Measurements from ENCODE around the gene CARD8. TPM values are rescaled to one million over a fixed set of nuclear protein-coding genes. Genes with fewer than 3 reads are reported as not detected.
A peak's percentile ranks its signal among the peaks of the same experiment; 100 is the strongest.
"Not testable (repeated sequence)": the region's sequence is repeated elsewhere in the genome, so short reads cannot be mapped to it uniquely, and the experiment has no call there.

CARD8 gene
- total RNA-seq, 2 experiments from 2014 or later: 247 to 253 TPM

- Mint-ChIP-seq H3K27me3 (no peaks in the 10 kb centered on the region), H3K9me3 (no peaks in the 10 kb centered on the region), H3K4me3 (peak overlapping the region; percentile 98), H3K27ac (peak overlapping the region; percentile 86), H3K36me3 (ENCODE audit: low read depth) (peaks cover 33% of the 10 kb centered on the region), H3K4me1 (peaks cover 74% of the 10 kb centered on the region)
- DNase-seq: no peak
- CTCF ChIA-PET: interaction anchor here (1.1 kb wide), 1 partner anchor 60 kb away, joined by 3 read pairs; no protein-coding TSS in a partner anchor
- POLR2A ChIA-PET: interaction anchor here (0.9 to 8.7 kb wide), 6 partner anchors 10 to 110 kb away, joined by 4 to 101 read pairs (median 12); partner anchors contain the start of genes LIG1, SYNGR4, TMEM143 and ZSWIM9
These were observed 1.2 kb downstream of the CARD8 start for GRCh38 chr19:48254529-48254970.

GRCh38 chr19:48253999-48254398 is 1.7 kb downstream of the CARD8 start:
- POLR2A ChIA-PET: interaction anchor here (6.7 to 8.7 kb wide), 2 partner anchors 9 to 51 kb away, joined by 69 to 101 read pairs; no protein-coding TSS in a partner anchor
- no peak for DNase-seq
- H3K36me3 Mint-ChIP-seq (ENCODE audit: low read depth): peaks cover 36% of the 10 kb centered on the region

GRCh38 chr19:48252609-48253008 is 3.1 kb downstream of the CARD8 start:
- ChIA-PET POLR2A (no interaction called here), CTCF (no interaction called here)
- H3K4me3 Mint-ChIP-seq: peak overlapping the region; percentile 98
- H3K36me3 Mint-ChIP-seq (ENCODE audit: low read depth): peaks cover 43% of the 10 kb centered on the region
- no peaks in the 10 kb centered on the region for H3K27me3 Mint-ChIP-seq
- DNase-seq: no peak
- no peak overlapping the region for H3K27ac Mint-ChIP-seq
- H3K9me3 Mint-ChIP-seq: no peaks in the 10 kb centered on the region
- H3K4me1 Mint-ChIP-seq: peaks cover 70% of the 10 kb centered on the region

More at GRCh38 chr19:48253999-48254398, 1.7 kb downstream of the CARD8 start:
- Mint-ChIP-seq H3K27ac (peak overlapping the region; percentile 86), H3K4me3 (peak overlapping the region; percentile 98), H3K9me3 (no peaks in the 10 kb centered on the region), H3K4me1 (peaks cover 74% of the 10 kb centered on the region), H3K27me3 (no peaks in the 10 kb centered on the region)
- CTCF ChIA-PET: no interaction called here

- Mint-ChIP-seq H3K36me3 (ENCODE audit: low read depth) (peaks cover 54% of the 10 kb centered on the region), H3K27me3 (no peaks in the 10 kb centered on the region), H3K9me3 (no peaks in the 10 kb centered on the region), H3K27ac (peak overlapping the region; percentile 99), H3K4me3 (peak overlapping the region; percentile 82), H3K4me1 (peaks cover 75% of the 10 kb centered on the region)
- ChIA-PET CTCF (interaction anchor here (1.3 to 2.2 kb wide), 2 partner anchors 9 to 47 kb away, joined by 6 to 21 read pairs; no protein-coding TSS in a partner anchor), POLR2A (interaction anchor here (0.7 to 3.3 kb wide), 11 partner anchors 9 to 80 kb away, joined by 3 to 49 read pairs (median 6); partner anchors contain the start of genes EMP3, LIG1 and ZSWIM9)
- no peak for DNase-seq
These were observed 5.3 kb downstream of the CARD8 start for GRCh38 chr19:48250290-48251025.

GRCh38 chr19:48249502-48250014 is 6.2 kb downstream of the CARD8 start:
- ChIA-PET CTCF (interaction anchor here (0.6 to 2.2 kb wide), 3 partner anchors 10 to 85 kb away, joined by 3 to 21 read pairs (median 6); no protein-coding TSS in a partner anchor), POLR2A (interaction anchor here (0.7 to 3.3 kb wide), 13 partner anchors 10 to 115 kb away, joined by 3 to 49 read pairs (median 4); partner anchors contain the start of genes EMP3, LIG1, SYNGR4 and ZSWIM9)
- Mint-ChIP-seq H3K4me3 (peak overlapping the region; percentile 82), H3K9me3 (no peaks in the 10 kb centered on the region), H3K27ac (peak overlapping the region; percentile 99), H3K4me1 (peaks cover 79% of the 10 kb centered on the region), H3K36me3 (ENCODE audit: low read depth) (peaks cover 60% of the 10 kb centered on the region), H3K27me3 (no peaks in the 10 kb centered on the region)
- DNase-seq: peak; percentile 85

GRCh38 chr19:48248081-48248833 is 7.5 kb downstream of the CARD8 start:
- Mint-ChIP-seq H3K27me3 (no peaks in the 10 kb centered on the region), H3K4me3 (peak overlapping the region; percentile 82), H3K36me3 (ENCODE audit: low read depth) (peaks cover 62% of the 10 kb centered on the region), H3K4me1 (peaks cover 73% of the 10 kb centered on the region), H3K27ac (peak overlapping the region; percentile 99), H3K9me3 (no peaks in the 10 kb centered on the region)
- CTCF ChIA-PET: no interaction called here
- no peak for DNase-seq
- POLR2A ChIA-PET: interaction anchor here (1.5 to 3.3 kb wide), 3 partner anchors 11 to 84 kb away, joined by 4 to 49 read pairs (median 34); no protein-coding TSS in a partner anchor

- no peak for DNase-seq
- H3K27me3 Mint-ChIP-seq: no peaks in the 10 kb centered on the region
- peaks cover 69% of the 10 kb centered on the region for H3K4me1 Mint-ChIP-seq
- ChIA-PET POLR2A (interaction anchor here (4.8 kb wide), 1 partner anchor 10 kb away, joined by 69 read pairs; the partner anchor contains the start of gene CARD8), CTCF (interaction anchor here (3.2 kb wide), 1 partner anchor 12 kb away, joined by 29 read pairs; no protein-coding TSS in a partner anchor)
- H3K36me3 Mint-ChIP-seq (ENCODE audit: low read depth): peaks cover 59% of the 10 kb centered on the region
- H3K9me3 Mint-ChIP-seq: no peaks in the 10 kb centered on the region
- H3K27ac Mint-ChIP-seq: peak overlapping the region; percentile 34
- peak overlapping the region; percentile 50 for H3K4me3 Mint-ChIP-seq
These were observed 8.5 kb downstream of the CARD8 start for GRCh38 chr19:48247212-48247611.

- H3K4me1 Mint-ChIP-seq: peaks cover 66% of the 10 kb centered on the region
- H3K4me3 Mint-ChIP-seq: peak overlapping the region; percentile 50
- H3K27ac Mint-ChIP-seq: peak overlapping the region; percentile 58
- POLR2A ChIA-PET: interaction anchor here (0.9 to 4.8 kb wide), 3 partner anchors 11 to 118 kb away, joined by 3 to 69 read pairs (median 13); partner anchors contain the start of genes CARD8, SYNGR4 and TMEM143
- CTCF ChIA-PET: interaction anchor here (2.0 to 3.2 kb wide), 3 partner anchors 10 to 42 kb away, joined by 7 to 29 read pairs (median 8); partner anchors contain the start of gene CARD8
- H3K27me3 Mint-ChIP-seq: no peaks in the 10 kb centered on the region
- H3K36me3 Mint-ChIP-seq (ENCODE audit: low read depth): peaks cover 62% of the 10 kb centered on the region
- no peaks in the 10 kb centered on the region for H3K9me3 Mint-ChIP-seq
- DNase-seq: no peak
These were observed 9.6 kb downstream of the CARD8 start for GRCh38 chr19:48246101-48246500.

- peak overlapping the region; percentile 80 for H3K27ac Mint-ChIP-seq
- peak; percentile 45 for DNase-seq
- no peaks in the 10 kb centered on the region for H3K27me3 Mint-ChIP-seq
- H3K36me3 Mint-ChIP-seq (ENCODE audit: low read depth): peaks cover 74% of the 10 kb centered on the region
- no peaks in the 10 kb centered on the region for H3K9me3 Mint-ChIP-seq
- peaks cover 58% of the 10 kb centered on the region for H3K4me1 Mint-ChIP-seq
- ChIA-PET CTCF (interaction anchor here (0.9 to 3.2 kb wide), 5 partner anchors 9 to 134 kb away, joined by 3 to 29 read pairs (median 7); partner anchors contain the start of genes CARD8 and PLA2G4C), POLR2A (interaction anchor here (1.8 to 4.8 kb wide), 2 partner anchors 13 to 40 kb away, joined by 13 to 69 read pairs; partner anchors contain the start of gene CARD8)
- peak overlapping the region; percentile 70 for H3K4me3 Mint-ChIP-seq
These were observed 11.4 kb downstream of the CARD8 start for GRCh38 chr19:48244281-48244680.

- Mint-ChIP-seq H3K36me3 (ENCODE audit: low read depth) (peaks cover 72% of the 10 kb centered on the region), H3K4me1 (peaks cover 53% of the 10 kb centered on the region)
- H3K27ac Mint-ChIP-seq, H3K4me3 Mint-ChIP-seq, POLR2A ChIA-PET, DNase-seq, H3K9me3 Mint-ChIP-seq, CTCF ChIA-PET, H3K27me3 Mint-ChIP-seq: not testable (repeated sequence)
These were observed 13.9 kb downstream of the CARD8 start for GRCh38 chr19:48241771-48242170.

- Mint-ChIP-seq H3K27ac (no peak overlapping the region), H3K9me3 (no peaks in the 10 kb centered on the region), H3K36me3 (ENCODE audit: low read depth) (peaks cover 66% of the 10 kb centered on the region), H3K4me3 (no peak overlapping the region), H3K27me3 (no peaks in the 10 kb centered on the region), H3K4me1 (peaks cover 35% of the 10 kb centered on the region)
- no peak for DNase-seq
- ChIA-PET POLR2A (interaction anchor here (1.2 to 2.8 kb wide), 2 partner anchors 10 to 21 kb away, joined by 3 to 8 read pairs; no protein-coding TSS in a partner anchor), CTCF (interaction anchor here (1.5 kb wide), 1 partner anchor 21 kb away, joined by 4 read pairs; no protein-coding TSS in a partner anchor)
These were observed 16.1 kb downstream of the CARD8 start for GRCh38 chr19:48239582-48240141.

GRCh38 chr19:48239120-48239519 is 16.6 kb downstream of the CARD8 start:
- H3K4me3 Mint-ChIP-seq: no peak overlapping the region
- CTCF ChIA-PET: interaction anchor here (1.5 kb wide), 1 partner anchor 21 kb away, joined by 4 read pairs; no protein-coding TSS in a partner anchor

More at GRCh38 chr19:48239120-48239519, 16.6 kb downstream of the CARD8 start:
- DNase-seq: no peak
- no peaks in the 10 kb centered on the region for H3K9me3 Mint-ChIP-seq
- H3K4me1 Mint-ChIP-seq: peaks cover 30% of the 10 kb centered on the region
- POLR2A ChIA-PET: interaction anchor here (1.2 to 2.8 kb wide), 2 partner anchors 10 to 21 kb away, joined by 3 to 8 read pairs; no protein-coding TSS in a partner anchor
- H3K27ac Mint-ChIP-seq: no peak overlapping the region
- H3K27me3 Mint-ChIP-seq: no peaks in the 10 kb centered on the region
- peaks cover 66% of the 10 kb centered on the region for H3K36me3 Mint-ChIP-seq (ENCODE audit: low read depth)

Data from activated CD4-positive, alpha-beta memory T cell treated with anti-CD3 and anti-CD28 coated beads, Interleukin-2, amount 10 ng/mL, durations not matched to agents 7 days and 5 days (primary cell).